ENCODE data around the gene HLA-B.

DNA sequence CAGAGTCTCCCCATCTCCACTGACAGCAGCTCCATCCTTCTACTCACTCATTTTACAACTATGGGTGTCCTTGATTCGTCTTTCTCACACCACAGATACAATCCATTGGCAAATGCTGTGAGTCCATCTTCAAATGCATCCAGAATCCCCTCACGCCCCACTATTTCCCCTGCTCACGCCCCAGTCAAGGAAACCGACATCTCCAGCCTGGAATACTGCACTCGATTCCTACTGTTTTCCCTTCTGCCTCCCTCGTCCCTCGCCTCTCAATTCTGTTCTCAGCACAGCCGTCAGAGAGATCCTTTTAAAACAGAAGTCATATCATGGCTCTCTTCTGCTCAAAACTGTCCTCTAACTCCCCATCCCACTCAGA, 4.7 kb downstream of the HLA-B start:
- TF ChIP-seq ZNF423 (CRISPR knock-in tag; IDR thresholded peaks at IDR 0.05): no peak
- TF ChIP-seq, protein P1, sequence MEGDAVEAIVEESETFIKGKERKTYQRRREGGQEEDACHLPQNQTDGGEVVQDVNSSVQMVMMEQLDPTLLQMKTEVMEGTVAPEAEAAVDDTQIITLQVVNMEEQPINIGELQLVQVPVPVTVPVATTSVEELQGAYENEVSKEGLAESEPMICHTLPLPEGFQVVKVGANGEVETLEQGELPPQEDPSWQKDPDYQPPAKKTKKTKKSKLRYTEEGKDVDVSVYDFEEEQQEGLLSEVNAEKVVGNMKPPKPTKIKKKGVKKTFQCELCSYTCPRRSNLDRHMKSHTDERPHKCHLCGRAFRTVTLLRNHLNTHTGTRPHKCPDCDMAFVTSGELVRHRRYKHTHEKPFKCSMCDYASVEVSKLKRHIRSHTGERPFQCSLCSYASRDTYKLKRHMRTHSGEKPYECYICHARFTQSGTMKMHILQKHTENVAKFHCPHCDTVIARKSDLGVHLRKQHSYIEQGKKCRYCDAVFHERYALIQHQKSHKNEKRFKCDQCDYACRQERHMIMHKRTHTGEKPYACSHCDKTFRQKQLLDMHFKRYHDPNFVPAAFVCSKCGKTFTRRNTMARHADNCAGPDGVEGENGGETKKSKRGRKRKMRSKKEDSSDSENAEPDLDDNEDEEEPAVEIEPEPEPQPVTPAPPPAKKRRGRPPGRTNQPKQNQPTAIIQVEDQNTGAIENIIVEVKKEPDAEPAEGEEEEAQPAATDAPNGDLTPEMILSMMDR (IDR thresholded peaks at IDR 0.05): no peak
- TF ChIP-seq TP53 (CRISPR knock-in tag; IDR thresholded peaks at IDR 0.05): no peak
- TF ChIP-seq ZNF232 (CRISPR knock-in tag; IDR thresholded peaks at IDR 0.05): no peak
- TF ChIP-seq, protein P2, sequence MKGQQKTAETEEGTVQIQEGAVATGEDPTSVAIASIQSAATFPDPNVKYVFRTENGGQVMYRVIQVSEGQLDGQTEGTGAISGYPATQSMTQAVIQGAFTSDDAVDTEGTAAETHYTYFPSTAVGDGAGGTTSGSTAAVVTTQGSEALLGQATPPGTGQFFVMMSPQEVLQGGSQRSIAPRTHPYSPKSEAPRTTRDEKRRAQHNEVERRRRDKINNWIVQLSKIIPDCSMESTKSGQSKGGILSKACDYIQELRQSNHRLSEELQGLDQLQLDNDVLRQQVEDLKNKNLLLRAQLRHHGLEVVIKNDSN (CRISPR knock-in tag; IDR thresholded peaks at IDR 0.05): no peak
